NCI-H1930 (cell line): ENCODE results near the gene HACD1.

Source experiments
- DNase-seq, 2 experiments: peaks; one replicate each; lab custom pipeline; 2025; lab: John Stamatoyannopoulos, UW

HACD1 gene

DNA sequence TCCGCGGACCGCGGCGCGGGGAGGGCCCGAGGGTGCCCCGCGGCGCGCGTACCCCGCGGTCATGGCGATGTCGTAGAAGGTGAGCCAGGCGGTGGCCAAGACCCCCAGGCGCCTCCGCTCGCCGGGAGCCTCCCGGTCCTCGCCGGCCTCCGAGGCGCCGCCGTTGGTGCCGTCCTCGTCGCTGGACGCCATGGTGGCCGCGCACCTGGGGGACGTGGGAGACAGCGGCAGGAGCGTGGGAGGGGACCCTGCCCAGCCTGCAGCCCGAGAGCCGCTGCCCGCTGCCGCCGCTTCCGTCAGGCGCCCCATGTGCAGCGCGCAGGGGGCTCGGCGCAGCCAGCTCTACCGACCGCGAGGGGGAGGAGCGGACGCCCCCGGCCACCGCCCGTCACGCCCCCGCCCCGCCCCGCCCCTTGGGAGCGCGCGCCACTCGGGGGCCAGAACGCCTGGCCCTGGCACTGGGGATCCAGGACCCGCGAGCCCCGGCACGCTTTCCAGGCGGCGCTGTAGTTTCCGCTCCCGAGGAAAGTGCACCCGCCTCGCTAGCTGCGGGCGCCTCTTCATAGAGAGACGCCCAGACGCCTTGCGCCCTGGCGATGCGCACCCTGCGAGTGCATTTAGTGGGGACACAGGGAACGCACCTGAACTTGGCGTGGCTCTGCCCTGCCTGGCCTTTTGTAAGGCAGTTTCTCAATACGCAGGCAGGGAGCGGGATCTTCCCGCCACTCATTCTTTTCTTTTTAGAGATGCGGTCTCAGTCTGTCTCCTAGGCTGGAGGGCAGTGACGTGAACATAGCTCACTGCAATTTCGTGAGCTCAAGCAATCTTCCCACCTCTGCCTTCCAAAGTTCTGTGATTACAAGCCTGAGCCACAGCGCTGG lies at the start of gene HACD1:
Gene HACD1 (minus strand): TSS at position 344 of the 881 bp plus-strand sequence. CDS start 35 bp downstream, at position 309.
- peak; percentile 30 to 40 for DNase-seq

GRCh38 chr10:17665747-17666146 lies 48.6 kb upstream of the HACD1 start:
- no peak for DNase-seq

DNA sequence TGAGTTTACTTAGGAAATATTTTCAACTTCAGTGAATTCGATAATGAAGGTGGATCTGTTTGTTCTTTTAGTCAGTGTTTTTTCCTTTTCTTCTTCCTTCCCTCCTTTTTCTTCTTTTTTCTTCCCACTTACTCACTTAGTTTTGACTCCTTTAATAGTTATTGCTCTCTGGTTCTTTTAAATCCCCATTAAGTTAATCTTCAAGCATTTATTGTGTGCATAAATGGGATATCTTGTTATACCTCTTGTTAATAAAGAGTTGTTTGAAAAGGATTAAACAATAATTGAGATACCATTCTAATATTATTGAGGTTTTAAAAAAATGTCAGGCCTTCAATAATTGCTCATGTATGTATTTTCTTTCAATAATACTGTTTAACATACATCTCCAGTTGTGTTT lies 46.3 kb upstream of the HACD1 start:
- DNase-seq, result no peak

DNA sequence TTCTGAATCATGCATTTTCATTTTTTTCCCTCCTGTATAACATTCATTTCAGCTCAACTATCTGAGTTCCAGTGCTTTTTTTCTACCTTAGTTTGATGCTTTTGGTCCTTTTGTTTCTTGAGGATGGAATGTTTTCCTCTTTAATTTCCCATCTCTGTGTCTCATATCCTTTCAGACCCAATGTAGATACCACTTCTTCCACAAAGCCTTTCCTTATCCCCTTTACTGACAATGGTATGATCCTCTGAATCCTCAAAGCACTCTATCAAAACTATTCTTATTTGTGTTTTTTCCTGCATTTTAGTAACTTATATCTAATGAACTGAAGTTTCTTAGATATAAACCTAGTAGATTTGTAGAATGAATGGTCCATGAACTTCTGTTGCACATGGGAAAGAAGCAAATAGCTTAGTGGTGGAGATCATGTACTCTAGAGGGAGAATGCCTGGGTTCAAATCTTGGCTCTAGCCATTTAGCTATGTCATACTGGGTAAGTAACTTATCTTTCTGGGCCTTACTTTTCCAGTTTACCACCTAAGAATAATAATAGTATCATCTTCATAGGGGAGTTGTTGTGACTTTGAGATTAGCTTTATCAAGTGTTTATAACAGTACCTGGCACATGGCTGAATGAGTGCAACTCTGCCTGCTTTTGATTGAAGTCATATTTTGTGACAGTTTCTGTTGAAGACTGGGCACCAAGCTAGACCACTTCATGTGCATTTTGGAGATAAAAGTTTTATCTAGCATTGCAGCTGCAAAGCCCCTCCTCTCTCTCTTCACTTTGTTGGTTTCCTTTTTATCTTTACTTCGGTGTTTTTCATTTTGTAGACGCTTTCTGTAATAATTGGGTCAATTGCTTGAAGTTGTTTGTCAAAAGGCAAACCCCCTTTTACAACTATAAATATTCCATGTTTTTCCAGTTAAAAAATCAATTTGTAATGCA lies 45.3 kb upstream of the HACD1 start:
- DNase-seq, result no peak

GRCh38 chr10:17661510-17661909 lies 44.3 kb upstream of the HACD1 start:
- no peak for DNase-seq

DNA sequence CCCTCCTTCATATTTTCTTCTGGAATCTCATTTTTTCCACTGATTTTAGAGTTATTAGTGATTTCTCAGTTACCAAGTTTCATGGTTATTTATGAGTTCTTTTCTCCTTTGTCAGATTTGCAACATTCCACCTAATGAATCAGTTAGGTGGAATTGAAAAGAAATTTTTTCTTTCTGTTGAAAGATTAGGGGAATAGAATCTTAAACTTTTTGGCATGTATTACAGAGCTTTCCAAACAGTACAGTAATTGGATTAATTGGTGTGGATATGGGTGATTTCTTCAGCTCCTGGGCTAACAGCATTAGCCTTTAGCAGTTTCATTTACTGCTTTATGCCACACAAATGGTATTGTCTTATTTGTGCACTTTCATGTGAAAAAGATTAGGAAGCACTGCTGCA lies 43.7 kb upstream of the HACD1 start:
- no peak for DNase-seq

GRCh38 chr10:17659365-17659764 lies 42.2 kb upstream of the HACD1 start:
- no peak for DNase-seq

DNA sequence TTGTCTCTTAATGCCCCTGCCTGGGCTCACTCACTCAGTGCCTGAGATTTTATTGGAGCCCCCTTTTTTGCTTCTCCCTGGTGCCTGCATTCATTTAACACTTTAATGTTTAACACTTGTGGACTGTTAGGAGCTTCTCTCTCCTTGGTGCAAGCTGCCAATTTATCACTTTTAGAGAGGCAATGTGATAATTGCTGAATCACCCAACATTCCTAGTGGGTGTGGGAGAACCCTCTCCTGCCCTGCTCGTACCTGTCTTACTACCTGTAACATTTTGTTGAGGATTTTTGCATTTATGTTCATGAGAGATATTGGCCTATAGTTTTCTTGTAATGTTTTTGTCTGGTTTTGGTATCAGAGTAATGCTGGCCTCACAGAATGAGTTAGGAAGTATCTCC lies 39.9 kb upstream of the HACD1 start:
- no peak for DNase-seq

DNA sequence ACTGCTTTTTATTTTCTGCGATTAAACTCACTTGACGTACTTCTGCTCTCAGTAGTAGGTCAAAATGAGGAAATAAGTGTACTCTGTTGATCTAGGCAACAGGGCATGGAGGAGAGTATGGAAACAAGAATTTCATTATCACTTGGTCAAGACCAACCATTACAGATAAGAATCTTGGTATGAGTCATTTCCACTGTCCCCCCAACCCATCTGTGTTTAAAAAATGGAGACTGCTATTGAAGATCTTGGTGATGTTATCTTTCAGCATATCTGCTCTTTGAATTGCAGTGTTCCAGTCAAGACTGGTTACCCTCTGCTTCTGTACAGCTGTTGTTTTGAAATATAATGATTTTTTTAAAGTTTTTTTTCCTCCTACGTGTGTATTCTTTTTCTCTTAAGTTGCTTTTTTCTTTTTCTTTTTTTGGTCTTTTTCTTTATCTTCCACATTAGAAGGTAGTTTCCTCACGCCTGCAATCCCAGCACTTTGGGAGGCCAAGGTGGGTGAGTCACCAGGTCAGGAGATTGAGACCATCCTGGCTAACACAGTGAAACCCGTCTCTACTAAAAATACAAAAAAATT lies 38.5 kb upstream of the HACD1 start:
- DNase-seq, result no peak

DNA sequence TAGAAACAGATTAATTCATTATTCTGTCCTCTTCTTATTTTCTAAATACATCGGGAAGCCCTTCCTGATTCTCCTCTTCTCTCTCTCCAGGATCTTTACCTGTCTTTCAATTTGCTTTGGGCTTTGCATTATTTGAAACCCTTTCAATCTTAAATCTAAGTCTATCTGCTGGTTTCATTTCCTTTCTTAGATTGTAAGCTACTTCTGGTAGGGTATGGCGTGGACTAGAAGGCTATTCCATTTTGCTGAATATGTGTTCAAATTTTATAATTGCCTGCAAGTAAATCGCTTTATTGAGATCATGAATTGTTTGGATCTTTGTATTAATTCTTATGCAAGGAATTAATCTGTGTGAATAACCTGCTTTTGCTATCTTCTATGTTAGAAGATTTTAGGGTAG lies 37.8 kb upstream of the HACD1 start:
- no peak for DNase-seq

GRCh38 chr10:17652585-17652984 lies 35.4 kb upstream of the HACD1 start:
- no peak for DNase-seq

- no peak for DNase-seq
Measured at GRCh38 chr10:17651896-17652295, 34.7 kb upstream of the HACD1 start.

DNA sequence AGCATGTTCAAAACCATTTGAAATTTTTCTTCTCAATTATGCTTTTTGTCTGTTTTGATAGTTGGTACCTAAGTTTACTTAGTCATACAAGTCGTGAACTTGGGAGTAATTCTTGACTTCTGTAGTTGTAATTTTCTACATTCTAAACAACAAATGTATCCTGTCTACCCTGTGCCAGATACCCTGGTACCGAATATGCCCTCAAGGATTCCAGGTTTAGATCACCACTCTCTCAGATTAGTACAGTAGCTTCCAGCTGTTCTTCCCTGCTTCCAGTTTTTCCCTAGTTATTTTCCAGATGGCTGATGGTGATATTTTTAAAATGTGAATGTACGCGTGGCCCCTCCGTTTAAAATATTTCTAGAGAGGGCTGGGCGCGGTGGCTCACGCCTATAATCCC lies 33.2 kb upstream of the HACD1 start:
- no peak for DNase-seq

DNA sequence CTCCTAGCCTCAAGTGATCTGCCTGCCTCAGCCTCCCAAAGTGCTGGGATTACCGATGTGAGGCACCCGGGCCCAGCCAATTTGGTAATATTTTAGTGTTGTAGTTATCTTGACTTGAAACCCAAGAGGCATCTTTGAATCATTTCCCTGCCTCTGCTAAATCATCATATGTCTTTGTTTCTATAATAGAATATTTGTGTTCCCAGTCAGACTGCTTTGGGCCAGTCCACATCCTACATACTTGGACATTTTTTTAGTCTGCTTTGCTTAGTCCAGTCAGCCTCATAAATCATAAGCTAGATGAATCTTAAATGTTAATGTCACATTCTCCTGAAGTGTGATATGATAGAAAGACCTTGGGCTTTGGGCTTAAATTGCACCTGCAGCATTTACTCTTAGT lies 32.7 kb upstream of the HACD1 start:
- no peak for DNase-seq

GRCh38 chr10:17649052-17649451 lies 31.9 kb upstream of the HACD1 start:
- DNase-seq, result no peak

DNA sequence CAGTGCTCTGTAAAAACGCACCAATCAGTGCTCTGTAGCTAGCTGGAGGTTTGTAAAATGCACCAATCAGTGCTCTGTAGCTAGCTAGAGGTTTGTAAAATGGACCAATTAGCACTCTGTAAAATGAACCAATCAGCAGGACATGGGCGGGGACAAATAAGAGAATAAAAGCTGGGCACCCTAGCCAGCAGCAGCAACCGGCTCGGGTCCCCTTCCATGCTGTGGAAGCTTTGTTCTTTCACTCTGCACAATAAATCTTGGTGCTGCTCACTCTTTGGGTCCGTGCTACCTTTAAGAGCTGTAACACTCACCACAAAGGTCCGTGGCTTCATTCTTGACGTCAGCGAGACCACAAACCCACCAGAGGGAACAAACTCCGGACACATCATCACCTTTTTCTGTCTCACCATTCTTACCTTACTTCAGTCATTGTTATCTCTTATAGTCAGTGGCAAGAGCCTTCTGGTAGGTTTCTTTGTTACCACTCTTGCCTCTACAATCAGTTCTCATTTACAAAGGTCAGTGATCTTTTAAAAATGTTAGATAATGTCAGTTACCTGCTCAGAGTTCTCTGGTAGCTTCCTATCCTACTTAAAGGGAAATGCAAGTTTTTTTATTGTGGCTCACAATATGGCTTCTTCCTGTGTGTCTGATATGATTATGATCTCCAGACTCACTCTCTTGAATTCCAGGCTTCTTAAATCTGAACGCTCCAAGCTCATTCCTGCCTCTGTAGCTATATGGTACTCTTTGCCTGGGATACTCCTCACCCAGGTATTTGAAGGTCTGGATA lies 31.3 kb upstream of the HACD1 start:
- no peak for DNase-seq

DNA sequence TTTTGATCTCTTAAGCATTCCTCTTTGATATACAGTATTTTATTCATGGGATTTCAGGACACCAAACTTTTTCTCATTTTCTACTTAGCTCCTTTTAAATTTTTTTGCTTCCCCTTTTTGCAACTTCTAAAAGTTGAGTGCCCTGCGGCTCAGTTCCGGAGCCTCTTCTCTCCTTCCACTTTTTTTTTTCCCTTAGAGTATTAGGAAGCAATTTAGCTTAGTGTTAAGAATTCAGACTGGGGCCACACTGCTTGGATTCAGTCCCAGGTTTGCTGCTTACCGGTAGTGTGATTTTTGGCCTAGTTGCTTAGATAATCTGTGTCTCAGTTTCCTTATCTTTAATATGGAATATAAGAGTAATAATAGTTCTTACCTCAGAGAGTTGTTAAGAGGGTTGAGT lies 30.2 kb upstream of the HACD1 start:
- no peak for DNase-seq

DNA sequence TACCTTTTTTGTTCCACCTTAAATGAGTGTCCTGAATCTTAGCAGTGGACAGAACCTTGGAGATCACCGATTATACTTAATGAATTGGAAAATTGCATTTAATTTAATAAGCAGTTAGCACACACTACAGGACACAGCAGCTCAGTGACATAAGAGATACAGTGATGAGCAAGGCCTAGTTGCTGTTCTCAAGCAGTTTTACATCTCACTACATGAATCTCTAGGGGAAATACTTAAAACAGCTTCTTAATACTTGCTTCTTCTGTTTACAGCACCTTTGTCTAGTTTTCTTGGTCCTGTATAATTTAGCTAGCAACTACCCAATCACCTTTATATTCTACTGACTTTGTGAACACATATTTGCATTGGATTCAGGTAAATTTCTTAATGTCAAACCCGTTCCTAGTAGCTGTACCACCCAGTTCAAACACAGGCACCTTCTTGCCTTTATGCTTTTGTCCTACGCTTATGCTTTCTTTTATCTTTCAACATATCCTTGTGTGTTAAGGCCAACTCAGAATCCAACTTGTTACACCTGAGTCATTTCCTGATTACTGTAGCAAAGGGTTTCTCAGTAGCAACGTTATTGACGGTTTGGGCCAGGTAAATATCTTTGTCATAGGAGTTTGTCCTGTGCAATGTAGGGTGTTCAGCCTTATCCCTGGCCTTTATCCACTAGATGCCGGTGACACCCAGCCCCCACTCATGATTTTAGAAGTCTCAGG lies 28.6 kb upstream of the HACD1 start:
- no peak for DNase-seq

GRCh38 chr10:17644485-17644943 lies 27.3 kb upstream of the HACD1 start:
- no peak for DNase-seq

DNA sequence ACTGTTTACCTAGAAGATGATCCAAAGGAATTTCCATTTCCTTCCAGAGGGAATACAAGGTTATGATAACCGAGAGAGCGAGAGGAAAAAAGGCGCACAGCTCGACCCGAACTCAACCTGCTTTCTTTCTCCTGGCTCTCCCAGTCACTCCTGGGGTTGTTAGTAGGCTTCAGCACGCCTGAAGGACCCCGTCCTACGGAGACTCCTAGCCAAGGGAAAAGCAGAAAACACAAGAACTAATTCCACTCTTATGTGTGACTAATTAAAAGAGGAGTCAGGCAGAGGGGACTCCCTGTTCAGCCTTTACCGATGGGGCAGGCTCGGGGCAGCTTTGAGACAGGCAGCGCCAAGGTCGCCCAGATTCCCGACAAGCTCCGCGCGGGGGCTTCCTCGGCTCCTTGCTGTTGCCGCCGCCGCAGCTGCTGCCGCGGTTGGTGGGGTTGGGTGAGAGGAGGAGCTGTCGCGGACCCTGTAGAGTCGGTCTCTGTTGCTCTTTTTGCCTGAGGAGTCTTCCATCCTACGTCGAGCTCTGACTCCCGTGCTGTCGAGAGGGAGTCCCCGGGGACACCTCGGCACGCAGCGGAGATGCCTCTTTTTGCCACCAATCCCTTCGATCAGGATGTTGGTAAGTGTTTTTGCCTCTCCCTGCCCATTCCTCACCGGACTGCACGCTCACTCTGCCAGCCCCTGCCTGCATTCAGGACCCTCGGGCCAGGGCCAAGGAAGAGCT lies 26.7 kb upstream of the HACD1 start, which contains the start of gene STAM:
Gene STAM (plus strand): TSS at position 397 of the 730 bp plus-strand sequence. CDS start 189 bp downstream, at position 586.
- peak; percentile 32 to 73 for DNase-seq
